GM18502 (cell line): ENCODE results near the gene ZNF653.

Source experiments
- ATAC-seq: cut with Tn5 transposase; IDR thresholded peaks from one replicate; pipeline ENCODE4 v1.9.1; 2021; ENCODE audit warnings: mild to moderate bottlenecking; ENCODE audit not compliant: unreplicated experiment, poor library complexity

ZNF653 gene

GRCh38 chr19:11505504-11506100 is at the start of gene ZNF653:
ZNF653 (minus strand) TSS chr19:11505839; CDS start chr19:11505786, 53 bp downstream.
- ATAC-seq = peak; percentile 58

DNA sequence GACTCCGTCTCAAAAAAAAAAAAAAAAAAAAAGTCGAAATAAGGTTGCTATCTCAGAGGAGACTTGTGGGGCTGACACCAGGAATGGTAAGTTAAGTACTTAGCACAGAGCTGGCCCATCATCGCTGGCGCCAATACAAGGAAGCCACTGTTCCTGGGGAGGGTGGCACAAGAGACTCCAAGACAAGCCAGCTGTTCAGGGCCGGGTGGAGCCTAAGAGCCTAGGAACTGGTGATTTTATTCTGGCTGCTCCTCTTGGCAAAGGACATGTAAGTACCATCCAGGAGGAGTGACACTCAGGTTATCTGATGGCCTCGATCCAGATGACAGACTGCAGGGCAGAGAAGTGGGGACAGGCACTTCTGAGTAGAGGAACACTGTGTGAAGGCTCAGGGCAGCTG is 49.6 kb upstream of the ZNF653 start:
- no peak for ATAC-seq

DNA sequence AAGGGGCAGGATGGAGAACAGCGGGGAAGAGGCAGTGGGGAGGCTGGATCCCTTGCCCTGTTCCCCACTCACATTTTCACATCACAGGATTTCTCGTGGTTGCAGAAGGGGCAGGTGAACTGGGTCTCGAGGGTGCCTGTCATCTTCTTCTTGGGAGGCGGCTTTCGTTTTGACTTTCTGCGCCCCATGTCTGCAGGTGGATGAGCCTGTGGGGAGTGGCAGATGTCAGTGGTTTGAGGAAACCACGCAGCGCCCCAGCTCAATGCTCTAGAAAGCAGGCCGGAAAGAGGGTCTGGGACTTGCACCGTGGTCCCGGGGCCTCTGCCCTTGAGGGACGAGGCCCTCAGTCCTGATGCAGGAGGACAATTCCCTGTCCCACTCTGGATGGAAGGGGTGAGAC is 48.5 kb upstream of the ZNF653 start:
- no peak for ATAC-seq

DNA sequence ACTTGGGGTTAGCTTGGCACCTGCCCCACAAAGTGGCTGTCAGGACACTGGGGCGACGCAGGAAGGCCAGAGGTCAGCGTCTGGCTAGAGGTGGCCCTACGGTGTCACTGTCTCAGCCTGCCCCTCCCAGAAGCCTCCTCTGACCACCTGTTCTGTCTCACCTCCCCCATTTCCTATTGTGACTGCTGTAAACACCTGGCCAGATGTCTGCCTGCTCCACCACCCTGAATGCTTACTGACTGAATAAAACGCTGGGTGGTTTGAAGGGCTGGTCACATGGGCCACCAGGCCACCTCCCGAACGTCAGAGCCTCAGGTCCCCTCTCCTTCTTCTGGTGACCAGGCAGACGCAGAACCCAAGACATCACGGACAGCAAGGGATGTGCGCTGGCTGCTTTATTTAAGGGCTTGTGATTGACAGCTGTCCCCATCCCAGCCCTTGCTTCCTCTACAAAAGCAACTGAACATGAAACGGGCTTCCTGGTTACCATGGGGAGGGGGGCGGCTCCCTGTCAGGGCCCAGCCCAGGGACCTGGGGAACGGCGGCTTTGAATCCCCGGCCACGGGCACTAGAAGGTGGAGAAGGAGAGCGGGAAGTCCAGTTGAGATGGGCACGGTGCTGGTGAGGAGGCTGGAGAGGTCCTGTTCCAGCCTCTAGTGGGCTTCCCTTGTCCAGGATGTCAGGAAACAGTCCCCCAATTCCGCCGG is 47.2 kb upstream of the ZNF653 start:
- ATAC-seq = no peak

GRCh38 chr19:11551603-11552235 is 46.1 kb upstream of the ZNF653 start:
- no peak for ATAC-seq

DNA sequence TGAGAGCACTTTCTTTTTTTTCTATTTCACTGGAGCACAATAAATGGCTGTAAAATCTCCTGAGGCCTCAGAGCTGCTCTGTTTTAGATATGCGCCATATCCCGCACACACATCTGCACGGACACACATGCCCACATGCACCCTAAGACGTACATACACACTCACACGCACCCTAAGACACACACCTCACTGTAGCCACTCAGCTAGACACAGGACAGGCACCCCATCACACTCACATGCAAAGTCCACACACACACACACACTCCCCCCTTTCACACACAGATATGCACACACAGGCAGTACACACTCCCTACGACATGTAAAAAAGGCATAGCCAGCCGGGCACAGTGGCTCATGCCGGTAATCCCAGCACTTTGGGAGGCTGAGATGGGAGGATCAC is 44.6 kb upstream of the ZNF653 start:
- no peak for ATAC-seq

DNA sequence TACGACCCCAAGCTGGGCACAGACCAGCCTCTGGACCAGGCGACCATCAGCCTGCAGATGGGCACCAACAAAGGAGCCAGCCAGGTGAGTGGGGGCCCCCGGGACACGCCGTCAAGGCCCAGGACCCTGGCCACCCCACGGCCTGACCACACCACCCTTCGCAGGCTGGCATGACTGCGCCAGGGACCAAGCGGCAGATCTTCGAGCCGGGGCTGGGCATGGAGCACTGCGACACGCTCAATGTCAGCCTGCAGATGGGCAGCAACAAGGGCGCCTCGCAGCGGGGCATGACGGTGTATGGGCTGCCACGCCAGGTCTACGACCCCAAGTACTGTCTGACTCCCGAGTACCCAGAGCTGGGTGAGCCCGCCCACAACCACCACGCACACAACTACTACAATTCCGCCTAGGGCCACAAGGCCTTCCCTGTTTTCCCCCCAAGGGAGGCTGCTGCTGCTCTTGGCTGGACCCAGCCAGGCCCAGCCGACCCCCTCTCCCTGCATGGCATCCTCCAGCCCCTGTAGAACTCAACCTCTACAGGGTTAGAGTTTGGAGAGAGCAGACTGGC is 43.8 kb upstream of the ZNF653 start:
- ATAC-seq = no peak

DNA sequence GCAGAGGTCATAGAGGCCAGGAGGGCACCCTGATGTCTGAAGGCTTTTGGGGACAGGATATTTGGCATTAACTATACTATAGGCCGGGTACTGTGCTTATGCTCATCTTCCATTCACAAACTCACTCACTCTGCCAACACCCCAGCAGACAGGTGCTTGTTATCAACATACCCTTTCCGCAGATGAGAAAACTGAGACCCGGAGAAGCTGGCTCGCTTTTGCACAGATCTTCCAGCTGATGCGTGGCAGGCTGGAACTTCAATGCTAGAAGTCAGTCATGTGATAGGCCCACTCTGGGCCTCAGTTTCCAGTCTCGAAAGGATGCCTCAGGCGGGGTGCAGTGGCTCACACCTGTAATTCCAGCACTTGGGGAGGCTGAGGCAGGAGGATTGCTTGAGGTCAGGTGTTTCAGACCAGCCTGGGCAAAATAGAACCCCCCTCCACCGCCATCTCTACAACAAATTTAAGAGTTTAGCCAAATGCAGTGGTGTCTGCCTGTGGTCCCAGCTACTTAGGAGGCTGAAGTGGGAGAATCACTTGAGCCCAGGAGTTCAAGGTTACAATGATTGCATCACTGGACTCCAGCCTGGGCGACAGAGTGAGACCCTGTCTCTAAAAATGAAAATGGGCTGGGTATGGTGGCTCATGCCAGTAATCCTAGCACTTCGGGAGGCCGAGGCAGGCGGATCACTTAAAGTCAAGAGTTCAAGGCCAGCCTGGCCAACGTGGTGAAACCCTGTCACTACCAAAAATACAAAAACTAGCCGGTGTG is 42.5 kb upstream of the ZNF653 start:
- no peak for ATAC-seq

- no peak for ATAC-seq
Observed at GRCh38 chr19:11541238-11541637, 35.6 kb upstream of the ZNF653 start.

DNA sequence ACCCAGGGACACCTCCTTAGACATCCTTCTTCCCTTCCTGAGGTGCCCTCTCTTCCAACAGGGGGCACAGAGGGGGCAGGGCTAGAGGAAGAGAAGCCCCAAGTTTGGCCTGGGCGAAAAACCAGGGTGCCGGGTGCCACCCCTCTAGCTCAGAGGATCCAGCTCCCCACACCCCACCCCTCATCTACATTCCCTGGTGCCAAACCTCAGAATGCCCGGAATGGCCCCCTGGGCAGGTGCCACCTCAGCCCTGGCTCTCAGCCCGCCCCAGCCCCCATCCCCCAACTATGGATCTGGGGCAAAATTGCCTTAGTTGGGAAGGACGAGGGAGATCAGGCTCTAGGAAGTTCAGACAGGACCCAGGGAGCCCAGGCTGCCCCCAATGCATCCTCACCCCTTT is 35.0 kb upstream of the ZNF653 start:
- ATAC-seq = no peak

DNA sequence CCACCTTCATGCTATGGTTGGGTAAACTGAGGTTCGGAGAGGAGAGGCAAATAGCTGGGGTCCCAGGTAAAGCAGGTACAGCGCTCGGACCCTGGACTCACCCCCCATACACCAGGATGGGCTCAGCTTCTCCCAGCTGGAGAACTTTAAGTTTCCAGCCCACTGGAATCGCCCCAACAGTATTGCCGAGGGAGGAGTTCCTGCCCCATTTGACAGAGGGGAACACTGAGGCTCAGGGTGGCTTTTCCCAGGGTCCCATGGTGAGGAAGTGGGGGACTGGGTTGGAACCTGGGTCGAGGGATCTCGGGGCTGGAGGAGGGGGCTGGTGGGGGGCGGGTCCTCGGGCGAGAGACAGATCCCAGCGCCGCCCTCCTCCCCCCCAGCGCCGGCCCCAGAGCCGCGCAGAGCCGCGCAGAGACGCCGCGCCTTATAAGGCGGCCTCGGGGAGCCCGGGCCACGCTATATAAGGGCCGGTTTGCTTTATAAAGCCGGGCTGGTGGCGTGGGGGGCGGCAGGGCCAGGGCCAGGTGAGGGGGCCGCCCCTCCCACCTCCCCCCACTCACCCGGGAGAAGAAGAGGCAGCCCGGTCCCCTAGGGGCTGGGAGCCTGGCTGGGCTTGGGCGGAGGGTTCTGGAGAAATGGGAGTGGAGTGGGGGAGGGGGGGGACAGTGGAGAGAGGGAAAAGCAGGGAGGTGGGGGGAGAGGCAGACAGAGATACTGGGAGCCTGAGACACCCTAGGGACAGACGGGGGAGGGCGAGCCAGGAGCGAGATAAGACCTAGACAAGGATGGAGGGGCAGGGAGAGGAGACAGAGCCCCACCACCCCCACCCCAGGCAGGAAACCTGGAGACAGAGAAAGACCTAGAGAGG is 34.1 kb upstream of the ZNF653 start:
- no peak for ATAC-seq

- no peak for ATAC-seq
Observed at GRCh38 chr19:11538232-11539036, 32.8 kb upstream of the ZNF653 start, which contains the start of gene CNN1. CNN1 (plus strand) TSS chr19:11538851; CDS start chr19:11538928, 77 bp downstream.

- ATAC-seq = peak; percentile 66
Observed at GRCh38 chr19:11535792-11536595, 30.4 kb upstream of the ZNF653 start.

DNA sequence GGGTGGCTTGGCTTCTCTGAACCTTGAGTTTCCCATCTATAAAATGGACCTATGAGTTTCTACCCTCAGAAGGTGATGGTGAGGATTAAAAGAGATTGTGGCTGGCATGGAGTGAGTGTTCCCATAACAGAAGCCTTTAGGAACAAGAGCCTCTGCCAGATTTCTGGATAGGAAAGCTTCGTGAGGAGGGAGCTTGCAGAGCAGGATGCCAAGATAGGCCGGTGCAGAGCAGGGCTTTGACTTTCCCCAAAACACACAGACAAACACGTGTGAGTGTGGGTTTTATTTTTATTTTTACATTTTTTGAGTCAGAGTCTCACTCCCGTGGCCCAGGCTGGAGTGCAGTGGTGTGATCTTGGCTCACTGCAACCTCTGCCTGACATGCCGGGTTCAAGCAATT is 29.3 kb upstream of the ZNF653 start:
- no peak for ATAC-seq

DNA sequence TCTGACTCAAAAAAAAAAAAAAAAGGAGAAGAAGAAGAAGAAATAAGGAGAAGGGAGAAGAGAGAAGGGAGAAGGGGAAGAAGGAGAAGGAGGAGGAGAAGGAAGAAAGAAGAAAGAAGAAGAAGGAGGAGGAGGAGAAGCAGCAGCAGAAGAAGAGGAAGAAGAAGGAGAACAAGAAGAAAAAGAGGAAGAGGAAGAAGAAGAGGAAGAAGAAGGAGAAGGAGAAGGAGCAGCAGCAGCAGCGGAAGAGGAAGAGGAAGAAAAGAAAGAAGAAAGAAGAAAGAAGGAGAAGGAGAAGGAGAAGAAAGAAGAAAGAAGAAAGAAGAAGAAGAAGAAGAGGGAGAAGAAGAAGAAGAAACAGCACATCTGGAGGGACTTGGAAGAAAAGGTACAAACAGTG is 28.9 kb upstream of the ZNF653 start:
- ATAC-seq = no peak

GRCh38 chr19:11530432-11530831 is 24.8 kb upstream of the ZNF653 start:
- no peak for ATAC-seq

DNA sequence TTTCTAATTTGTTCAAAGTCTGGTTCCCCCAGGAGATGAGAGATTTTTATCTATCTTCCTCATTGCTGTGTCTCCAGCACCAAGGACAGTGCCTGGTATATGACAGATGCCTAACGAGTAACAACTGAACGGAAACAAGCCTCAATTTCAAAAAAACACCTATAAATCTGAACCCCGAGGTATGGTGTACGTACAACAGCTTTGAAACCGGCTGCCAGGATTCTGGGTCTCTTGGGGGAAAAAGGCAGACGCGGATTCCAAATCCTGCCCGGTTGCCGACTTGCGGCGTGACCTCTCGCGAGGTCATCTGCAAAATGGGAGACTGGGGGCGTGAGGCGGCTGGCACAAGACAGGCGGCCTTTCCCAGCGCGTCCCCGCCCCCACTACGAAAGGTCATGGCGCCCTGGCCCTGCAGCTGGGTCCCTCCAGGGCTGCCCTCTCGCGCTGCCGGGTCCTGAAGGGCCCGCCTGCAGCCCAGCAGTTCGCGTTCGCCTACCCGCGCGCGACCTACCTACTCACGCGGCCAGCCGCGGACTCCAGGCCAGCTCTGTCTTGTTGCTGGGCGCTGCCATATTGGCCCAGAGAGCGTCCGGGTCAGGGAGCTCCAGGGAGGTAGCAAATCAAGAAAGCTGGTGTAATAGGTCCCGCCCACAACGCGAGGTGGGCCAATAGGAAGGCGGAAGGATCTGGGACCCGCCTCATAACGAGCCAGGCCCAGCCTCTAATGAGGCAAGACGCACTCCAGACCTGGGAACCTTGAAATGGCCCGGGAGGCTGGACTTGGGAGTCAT is 23.1 kb upstream of the ZNF653 start, which contains the start of gene ECSIT:
ECSIT (minus strand) TSS at position 584 of the 791 bp plus-strand sequence. CDS start 9,964 bp downstream, outside the sequence.
- peak; percentile 92 for ATAC-seq
